H1 (cell line): ENCODE measurements around the gene C17orf107. TPM values are rescaled to one million over a fixed set of nuclear protein-coding genes. Genes with fewer than 3 reads are reported as not detected.
"Not testable (repeated sequence)": the region's sequence is repeated elsewhere in the genome, so short reads cannot be mapped to it uniquely, and the experiment has no call there.

Experiments used
- CTCF ChIA-PET: fragments of 300-600 bp; sonication (Branson Sonifier 250); formaldehyde crosslinking; loops from one replicate; lab custom pipeline; 2021; ENCODE audit not compliant: partially characterized antibody; lab: Charles Lee
- POLR2A ChIA-PET: fragments of 300-600 bp; sonication (Branson Sonifier 250); formaldehyde crosslinking; loops from one replicate; lab custom pipeline; 2021; ENCODE audit warnings: inconsistent platforms; ENCODE audit not compliant: partially characterized antibody; lab: Charles Lee
- DNase-seq, 2 experiments: peaks; one replicate each; pipeline versions ENCODE4 v3.0.0 to v3.0.0-alpha.2; 2010 to 2022; ENCODE audit warnings: low spot score in 2 of 2, low read depth in 1 of 2, mixed read lengths in 1 of 2
- FAIRE-seq: peaks from 2 replicates; lab custom pipeline; 2011; peaks lifted over from hg19 to GRCh38; lab: Jason Lieb, UNC
- H2AFZ ChIP-seq: 2 replicates; pipeline ENCODE4 v1.8.1; 2012; ENCODE audit warnings: low read length, inconsistent platforms
- H2AK5ac ChIP-seq: 2 replicates; pipeline ENCODE4 v1.6.1; 2013; ENCODE audit warnings: low read depth, low read length
- H2BK120ac ChIP-seq: replicated peaks from 2 replicates; pipeline ENCODE3; 2013; ENCODE audit warnings: low read depth, low read length, inconsistent platforms
- H2BK12ac ChIP-seq: 2 replicates; pipeline ENCODE4 v1.6.1; 2013; ENCODE audit warnings: low read depth, low read length
- H2BK15ac ChIP-seq: 2 replicates; pipeline ENCODE4 v1.6.1; 2013; ENCODE audit warnings: low read length
- H2BK20ac ChIP-seq: 2 replicates; pipeline ENCODE4 v1.6.1; 2013; ENCODE audit warnings: low read length
- H2BK5ac ChIP-seq: 2 replicates; pipeline ENCODE4 v1.6.1; 2013; ENCODE audit warnings: low read depth, low read length
- H3K14ac ChIP-seq: 2 replicates; pipeline ENCODE4 v1.6.1; 2013; ENCODE audit warnings: inconsistent platforms; ENCODE audit not compliant: insufficient read length
- H3K18ac ChIP-seq: 2 replicates; pipeline ENCODE4 v1.6.1; 2013; ENCODE audit warnings: low read length; ENCODE audit errors: extremely low read depth
- H3K23ac ChIP-seq: 2 replicates; pipeline ENCODE4 v1.6.1; 2013; ENCODE audit warnings: inconsistent platforms; ENCODE audit not compliant: insufficient read length
- H3K23me2 ChIP-seq: 2 replicates; pipeline ENCODE4 v1.6.1; 2013; ENCODE audit warnings: low read depth, low read length
- H3K27ac ChIP-seq: 2 replicates; pipeline ENCODE4 v1.6.1; 2011; ENCODE audit warnings: low read depth, low read length, inconsistent platforms
- H3K27me3 ChIP-seq, 4 experiments: replicated peaks in 1 of 4; 1 replicate in 1 of 4; 2 replicates in 3 of 4; pipeline versions ENCODE4 v1.6.1 to v1.8.1; 2011 to 2013; ENCODE audit warnings: low read length in 3 of 4, mild to moderate bottlenecking in 3 of 4, inconsistent platforms in 2 of 4, mixed read lengths in 2 of 4, moderate library complexity in 1 of 4; ENCODE audit not compliant: control insufficient read depth in 3 of 4, insufficient read depth in 3 of 4; ENCODE audit errors: extremely low read depth in 1 of 4
- H3K36me3 ChIP-seq, 4 experiments: 2 replicates each; pipeline versions ENCODE4 v1.6.1 to v1.8.1; 2011 to 2013; ENCODE audit warnings: mild to moderate bottlenecking in 4 of 4, low read length in 3 of 4, moderate library complexity in 2 of 4, control low read depth in 1 of 4, inconsistent platforms in 1 of 4; ENCODE audit not compliant: insufficient read depth in 4 of 4, control insufficient read depth in 2 of 4
- H3K4ac ChIP-seq: replicated peaks from 2 replicates; pipeline ENCODE3; 2013; ENCODE audit warnings: low read length, low read depth, mixed read lengths, inconsistent platforms; ENCODE audit not compliant: insufficient read length
- H3K4me1 ChIP-seq, 4 experiments: replicated peaks in 1 of 4; 1 replicate in 1 of 4; 2 replicates in 3 of 4; pipeline versions ENCODE4 v1.6.1 to v1.8.1; 2011 to 2013; ENCODE audit warnings: low read length in 3 of 4, inconsistent platforms in 2 of 4, mixed read lengths in 1 of 4; ENCODE audit not compliant: insufficient read depth in 4 of 4, control insufficient read depth in 3 of 4
- H3K4me2 ChIP-seq, 2 experiments: 2 replicates each; pipeline versions ENCODE4 v1.6.1 to v1.8.1; 2011 to 2013; ENCODE audit warnings: low read depth in 2 of 2, low read length in 2 of 2, control low read depth in 1 of 2, inconsistent platforms in 1 of 2, mild to moderate bottlenecking in 1 of 2; ENCODE audit not compliant: insufficient read depth in 1 of 2
- H3K4me3 ChIP-seq, 4 experiments: fragments of 200-600, 300-600 bp in 1 of 4; sonication (generic), shearing (Covaris generic), sonication (Bioruptor Twin) in 1 of 4; 2 replicates each; pipeline versions ENCODE4 v1.5.1 to v1.8.1; 2011 to 2016; ENCODE audit warnings: low read length in 4 of 4, low read depth in 3 of 4, control low read depth in 2 of 4, inconsistent platforms in 2 of 4, mild to moderate bottlenecking in 2 of 4, mixed read lengths in 1 of 4, moderate library complexity in 1 of 4; ENCODE audit not compliant: insufficient read depth in 2 of 4; ENCODE audit errors: extremely low read depth in 1 of 4
- H3K56ac ChIP-seq: replicated peaks from 2 replicates; pipeline ENCODE3; 2013; ENCODE audit warnings: low read depth, mild to moderate bottlenecking, mixed read lengths, low read length, inconsistent platforms; ENCODE audit not compliant: insufficient read length
- H3K79me1 ChIP-seq: 2 replicates; pipeline ENCODE4 v1.6.1; 2013; ENCODE audit warnings: low read depth, low read length, control low read depth
- H3K79me2 ChIP-seq, 2 experiments: 2 replicates each; pipeline versions ENCODE4 v1.6.1 to v1.8.1; 2012 to 2013; ENCODE audit warnings: low read length in 2 of 2, mild to moderate bottlenecking in 2 of 2, inconsistent platforms in 1 of 2; ENCODE audit not compliant: insufficient read depth in 2 of 2, control insufficient read depth in 1 of 2
- H3K9ac ChIP-seq, 4 experiments: replicated peaks in 1 of 4; 1 replicate in 1 of 4; 2 replicates in 3 of 4; pipeline versions ENCODE4 v1.6.1 to v1.8.1; 2011 to 2013; ENCODE audit warnings: low read depth in 3 of 4, low read length in 3 of 4, control low read depth in 2 of 4, mild to moderate bottlenecking in 2 of 4, moderate library complexity in 2 of 4, inconsistent platforms in 1 of 4; ENCODE audit errors: extremely low read depth in 1 of 4
- H3K9me3 ChIP-seq, 2 experiments: 2 replicates each; pipeline versions ENCODE4 v1.6.1 to v1.8.1; 2012 to 2013; ENCODE audit warnings: mild to moderate bottlenecking in 2 of 2, moderate library complexity in 2 of 2, control low read depth in 1 of 2, inconsistent platforms in 1 of 2, low read depth in 1 of 2, low read length in 1 of 2, mixed read lengths in 1 of 2; ENCODE audit not compliant: insufficient read depth in 2 of 2
- H4K20me1 ChIP-seq, 2 experiments: replicated peaks in 1 of 2; 2 replicates each; pipeline versions ENCODE3 to v1.8.1; 2011 to 2013; ENCODE audit warnings: inconsistent platforms in 2 of 2, low read length in 2 of 2, mild to moderate bottlenecking in 1 of 2; ENCODE audit not compliant: insufficient read depth in 2 of 2, control insufficient read depth in 1 of 2
- H4K5ac ChIP-seq: 2 replicates; pipeline ENCODE4 v1.6.1; 2013; ENCODE audit warnings: low read length, low read depth, mixed read lengths, inconsistent platforms; ENCODE audit not compliant: insufficient read length
- H4K8ac ChIP-seq: 2 replicates; pipeline ENCODE4 v1.8.0; 2013; ENCODE audit warnings: mild to moderate bottlenecking, moderate library complexity, low read length, inconsistent platforms; ENCODE audit not compliant: insufficient read depth; ENCODE audit errors: extremely low read depth
- H4K91ac ChIP-seq: replicated peaks from 2 replicates; pipeline ENCODE3; 2013; ENCODE audit warnings: low read length, mixed read lengths, inconsistent platforms; ENCODE audit not compliant: insufficient read length
- WGBS, 2 experiments: shearing (Covaris generic) in 1 of 2; methylation state at CpG; one replicate each; pipeline versions ENCODE4 v1.1.6 to v1.1.7; 2013 to 2015; ENCODE audit warnings: low lambda C conversion rate in 2 of 2, mixed read lengths in 2 of 2, inconsistent platforms in 1 of 2, low coverage in 1 of 2, missing lambda C conversion rate in 1 of 2; ENCODE audit not compliant: insufficient replicate concordance in 2 of 2, insufficient coverage in 1 of 2, insufficient read length in 1 of 2; ENCODE audit errors: extremely low coverage in 1 of 2, missing lambda C conversion rate in 1 of 2; 5-methylcytosine and 5-hydroxymethylcytosine counted together
- polyA plus RNA-seq, 7 experiments: library from polyadenylated mRNA; depleted of rRNA in 3 of 7; stranded (reverse) in 5 of 7; unstranded in 2 of 7; fragments of >200 nt in 5 of 7; fragments of 200-250 nt in 2 of 7; gene quantifications; 1 replicate in 5 of 7; 2 replicates in 1 of 7; 4 replicates in 1 of 7; pipeline versions ENCODE4 v1.2.1 to v1.2.3, GENCODE V29; 2011 to 2013; ENCODE audit warnings: missing spikeins in 2 of 7, mixed read lengths in 2 of 7
- total RNA-seq: library from RNA; stranded (reverse); fragmentation: NEBNext Ultra II Directional; extraction: Animal tissue kit (Norgen Biotek cat#: 25700); gene quantifications from 2 replicates; pipeline ENCODE4 v1.2.1, GENCODE V29; 2021

The C17orf107 gene
- total and polyA plus RNA-seq, 2 of the 8 experiments (the other 6 are each of a cell fraction or from before 2014, with no cell fraction given) = 0.39 to 0.45 TPM

- CTCF ChIA-PET = interaction anchor here (0.6 to 2.1 kb wide), 6 partner anchors 8 to 95 kb away, joined by 3 to 10 read pairs (median 4); no protein-coding TSS in a partner anchor
- H4K5ac ChIP-seq, H3K36me3 ChIP-seq, H2BK12ac ChIP-seq, FAIRE-seq, H2BK5ac ChIP-seq, H3K18ac ChIP-seq, H3K27me3 ChIP-seq, H3K9ac ChIP-seq, H4K20me1 ChIP-seq, H3K4me3 ChIP-seq, H3K23ac ChIP-seq, H3K14ac ChIP-seq, H3K9me3 ChIP-seq, H4K8ac ChIP-seq, H3K4ac ChIP-seq, H3K23me2 ChIP-seq, H3K79me1 ChIP-seq, H2BK20ac ChIP-seq, H3K56ac ChIP-seq, H3K4me2 ChIP-seq, H2BK120ac ChIP-seq, POLR2A ChIA-PET, H2BK15ac ChIP-seq, H2AK5ac ChIP-seq, H4K91ac ChIP-seq, DNase-seq, H3K27ac ChIP-seq, H2AFZ ChIP-seq, H3K79me2 ChIP-seq, H3K4me1 ChIP-seq: not testable (repeated sequence)
- WGBS, 2 experiments = 91% methylated on average over 20 of the region's 22 CpGs; no CpG with 5 or more reads in 1 of the 2 experiments
Observed at GRCh38 chr17:4869058-4869998, 30.0 kb upstream of the C17orf107 start.
